T-cell (primary cell): ENCODE results near the gene TBRG4. TPM values are rescaled to one million over a fixed set of nuclear protein-coding genes. Genes with fewer than 3 reads are reported as not detected.

Experiments
- ATAC-seq, 4 experiments: fragments of 200-7000 bp in 3 of 4; fragments of 150-1000 bp in 1 of 4; cut with Tn5 transposase; replicated peaks in 1 of 4; 1 replicate in 3 of 4; 2 replicates in 1 of 4; pipeline ENCODE4 v1.10.0; 2021; ENCODE audit warnings: moderate library complexity in 3 of 4, mild to moderate bottlenecking in 2 of 4, moderate number of reproducible peaks in 1 of 4
- CTCF ChIA-PET, 2 donors: fragments of 300-600 bp; sonication (Branson Sonifier 250); formaldehyde crosslinking; loops; one replicate each; lab custom pipeline; 2022; ENCODE audit warnings: antibody characterized with exemption in 2 of 2; lab: Charles Lee
- POLR2A ChIA-PET, 2 donors: fragments of 300-600 bp; sonication (Branson Sonifier 250); formaldehyde crosslinking; loops; one replicate each; lab custom pipeline; 2022; ENCODE audit warnings: antibody characterized with exemption in 2 of 2; lab: Charles Lee
- DNase-seq, 35 experiments: peaks; one replicate each; pipeline versions ENCODE4 v3.0.0 to v3.0.0-alpha.2; 2013 to 2023
- H3K27ac ChIP-seq: one replicate; pipeline ENCODE4 v1.5.1; 2013; ENCODE audit warnings: low read length
- H3K27me3 ChIP-seq, 2 experiments: replicated peaks in 1 of 2; 1 replicate in 1 of 2; 2 replicates in 1 of 2; pipeline versions ENCODE4 v1.6.1 to v1.7.0; 2013; ENCODE audit warnings: low read length in 1 of 2, mixed read lengths in 1 of 2; ENCODE audit not compliant: control insufficient read depth in 2 of 2, insufficient read depth in 2 of 2; ENCODE audit errors: extremely low read depth in 1 of 2
- H3K36me3 ChIP-seq, 2 donors: 1 replicate in 1 of 2; 2 replicates in 1 of 2; pipeline versions ENCODE4 v1.6.1 to v1.7.0; 2013; ENCODE audit warnings: low read length in 1 of 2; ENCODE audit not compliant: control insufficient read depth in 2 of 2, insufficient read depth in 1 of 2; ENCODE audit errors: extremely low read depth in 1 of 2
- H3K4me1 ChIP-seq, 2 experiments: 1 replicate in 1 of 2; 2 replicates in 1 of 2; pipeline versions ENCODE4 v1.6.1 to v1.7.0; 2013; ENCODE audit warnings: low read length in 2 of 2, mixed read lengths in 1 of 2; ENCODE audit not compliant: insufficient read depth in 2 of 2, control insufficient read depth in 1 of 2; ENCODE audit errors: extremely low read depth in 1 of 2
- H3K4me3 ChIP-seq, 2 donors: 1 replicate in 1 of 2; 2 replicates in 1 of 2; pipeline versions ENCODE4 v1.5.1 to v1.7.0; 2013; ENCODE audit warnings: mild to moderate bottlenecking in 2 of 2, low read length in 1 of 2, moderate library complexity in 1 of 2; ENCODE audit not compliant: control insufficient read depth in 1 of 2; ENCODE audit errors: extremely low read depth in 1 of 2
- H3K9me3 ChIP-seq: 2 replicates; pipeline ENCODE4 v1.7.0; 2013
- H3K27ac Mint-ChIP-seq, 2 donors: one replicate each; pipeline ENCODE4 v1.8.0; 2020 to 2021; ENCODE audit warnings: mild to moderate bottlenecking in 2 of 2, mixed read lengths in 2 of 2
- H3K27me3 Mint-ChIP-seq, 2 donors: one replicate each; pipeline ENCODE4 v1.8.0; 2021 to 2022; ENCODE audit warnings: mixed read lengths in 2 of 2
- H3K36me3 Mint-ChIP-seq: one replicate; pipeline ENCODE4 v1.8.0; 2021; ENCODE audit warnings: mixed read lengths
- H3K4me1 Mint-ChIP-seq, 3 donors: one replicate each; pipeline ENCODE4 v1.8.0; 2020 to 2022; ENCODE audit warnings: mixed read lengths in 3 of 3, mild to moderate bottlenecking in 1 of 3
- H3K4me3 Mint-ChIP-seq, 3 donors: one replicate each; pipeline ENCODE4 v1.8.0; 2020 to 2022; ENCODE audit warnings: mild to moderate bottlenecking in 3 of 3, mixed read lengths in 3 of 3, moderate library complexity in 3 of 3
- H3K9me3 Mint-ChIP-seq, 3 donors: one replicate each; pipeline ENCODE4 v1.8.0; 2020 to 2022; ENCODE audit warnings: mixed read lengths in 3 of 3
- WGBS: methylation state at CpG from one replicate; pipeline ENCODE4 v1.1.5; 2013; ENCODE audit warnings: missing lambda C conversion rate; ENCODE audit not compliant: insufficient coverage; 5-methylcytosine and 5-hydroxymethylcytosine counted together
- total RNA-seq, 35 experiments: library from RNA in 6 of 35; stranded (reverse) in 6 of 35; fragments of 120-200 nt in 1 of 35; gene quantifications; one replicate each; pipeline versions ENCODE4 v1.2.1 to v1.2.4 and lab custom pipeline; 2013 to 2026

TBRG4 gene
- total RNA-seq, 5 donors from 2014 or later (not counting 1 experiment from before 2014, with no cell fraction given): 94.3 to 142 (median 122) TPM

DNA sequence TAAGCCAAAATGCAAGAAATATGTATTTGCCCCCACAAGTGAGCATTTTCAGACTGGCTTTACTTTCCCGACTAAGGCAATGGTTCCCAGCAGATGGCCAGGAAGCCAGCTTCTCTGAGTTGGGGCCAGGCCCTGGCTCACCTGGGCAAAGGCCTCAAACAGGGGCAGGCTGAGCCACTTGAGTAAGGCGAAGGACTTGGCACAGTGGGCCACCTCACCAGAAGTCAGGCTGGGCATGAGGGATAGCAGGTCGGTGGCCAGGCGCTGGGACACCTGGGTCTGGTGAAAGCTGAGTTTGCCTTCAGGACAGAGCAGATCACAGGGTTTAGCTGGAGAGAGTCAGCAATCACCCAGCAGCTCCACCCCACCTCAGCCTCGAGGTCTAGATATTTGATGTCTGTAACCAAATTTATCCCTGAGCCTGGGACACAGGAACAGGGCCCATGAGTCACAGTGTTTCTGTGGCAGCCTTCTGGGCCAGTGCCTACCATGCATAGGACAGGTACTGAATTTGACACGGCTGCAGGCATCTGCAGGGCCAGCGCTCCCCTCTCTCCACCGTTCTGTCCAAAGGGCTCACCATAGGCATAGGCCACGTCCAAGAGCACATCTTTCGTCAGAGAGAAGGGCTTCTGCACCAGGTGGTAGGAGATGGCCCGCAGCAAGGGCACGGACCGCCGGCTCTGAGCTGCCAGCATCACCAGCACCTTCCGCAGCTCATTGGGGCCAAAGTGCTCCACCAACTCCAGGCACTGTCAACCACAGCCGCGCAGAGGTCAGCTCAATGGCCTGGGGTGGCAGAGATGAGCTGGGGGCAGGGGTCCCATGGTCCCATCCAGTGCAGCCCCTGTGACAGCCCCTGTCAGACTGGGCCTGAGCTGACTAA, 7.3 kb downstream of the TBRG4 start:
- ATAC-seq (no peak), DNase-seq (no peak)
- CTCF ChIA-PET: interaction anchor here in 1 of 2 donors (1.5 kb wide), 1 partner anchor 33 kb away, joined by 3 read pairs; no protein-coding TSS in a partner anchor
- Mint-ChIP-seq H3K4me3 (no peak overlapping the region), H3K36me3 (peaks cover 31% of the 10 kb centered on the region), H3K4me1 (peaks cover 22 to 33% (median 33%) of the 10 kb centered on the region in 3 donors), H3K27me3 (no peaks in the 10 kb centered on the region), H3K27ac (no peak overlapping the region), H3K9me3 (no peaks in the 10 kb centered on the region)
- H3K4me3 ChIP-seq: no peak overlapping the region
- peaks cover 21 to 54% of the 10 kb centered on the region in 2 experiments for H3K4me1 ChIP-seq
- H3K36me3 ChIP-seq: peaks cover 35 to 99% of the 10 kb centered on the region in 2 donors
- H3K27ac ChIP-seq: no peak overlapping the region
- POLR2A ChIA-PET: no interaction called here
- no peaks in the 10 kb centered on the region for H3K9me3 ChIP-seq
- WGBS: 96% methylated on average over 17 of the region's 17 CpGs
- no peaks in the 10 kb centered on the region for H3K27me3 ChIP-seq

GRCh38 chr7:45102785-45103712, 8.4 kb downstream of the TBRG4 start:
- CTCF ChIA-PET: no interaction called here
- POLR2A ChIA-PET: interaction anchor here in 1 of 2 donors (0.6 kb wide), 1 partner anchor 32 kb away, joined by 5 read pairs; no protein-coding TSS in a partner anchor

DNA sequence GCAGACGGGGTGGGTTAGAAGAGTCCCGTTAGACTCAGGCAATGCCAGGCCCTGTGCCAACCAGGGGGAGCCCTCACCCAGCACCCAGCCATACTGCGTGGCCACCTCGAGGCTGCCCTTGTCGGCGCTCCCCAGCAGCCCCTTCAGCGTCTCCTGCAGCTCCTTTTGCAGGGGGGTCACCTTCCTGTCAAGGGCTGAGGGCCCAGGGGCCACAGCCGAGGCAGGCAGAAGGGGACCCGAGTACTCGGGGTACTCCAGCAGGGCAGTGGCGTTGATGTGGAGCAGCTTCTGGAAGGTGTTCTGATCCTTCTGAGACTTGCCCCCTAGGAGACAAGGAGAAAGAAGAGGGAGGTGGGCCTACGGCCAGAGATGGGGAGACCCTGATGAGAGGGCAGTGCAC, 9.7 kb downstream of the TBRG4 start:
- Mint-ChIP-seq H3K4me3 (no peak overlapping the region), H3K9me3 (no peaks in the 10 kb centered on the region), H3K4me1 (peaks cover 0 to 10% (median 10%) of the 10 kb centered on the region in 3 donors), H3K27ac (no peak overlapping the region), H3K27me3 (no peaks in the 10 kb centered on the region), H3K36me3 (peaks cover 18% of the 10 kb centered on the region)
- peaks cover 32 to 84% of the 10 kb centered on the region in 2 donors for H3K36me3 ChIP-seq
- POLR2A ChIA-PET: interaction anchor here in 1 of 2 donors (0.6 kb wide), 1 partner anchor 9 kb away, joined by 4 read pairs; no protein-coding TSS in a partner anchor
- WGBS: 95% methylated on average over 10 of the region's 12 CpGs
- CTCF ChIA-PET: no interaction called here
- ATAC-seq: no peak
- H3K4me1 ChIP-seq: peaks cover 0 to 34% of the 10 kb centered on the region in 2 experiments
- no peak for DNase-seq
- H3K27me3 ChIP-seq: no peaks in the 10 kb centered on the region
- no peaks in the 10 kb centered on the region for H3K9me3 ChIP-seq
- no peak overlapping the region for H3K27ac ChIP-seq
- no peak overlapping the region for H3K4me3 ChIP-seq

More at GRCh38 chr7:45102785-45103712, 8.4 kb downstream of the TBRG4 start:
- peaks cover 11 to 23% (median 23%) of the 10 kb centered on the region in 3 donors for H3K4me1 Mint-ChIP-seq
- Histone ChIP-seq H3K27me3 (no peaks in the 10 kb centered on the region), H3K9me3 (no peaks in the 10 kb centered on the region), H3K4me1 (peaks cover 10 to 44% of the 10 kb centered on the region in 2 experiments), H3K27ac (no peak overlapping the region), H3K36me3 (peaks cover 35 to 94% of the 10 kb centered on the region in 2 donors), H3K4me3 (no peak overlapping the region)
- H3K9me3 Mint-ChIP-seq: no peaks in the 10 kb centered on the region
- peaks cover 27% of the 10 kb centered on the region for H3K36me3 Mint-ChIP-seq
- no peak overlapping the region for H3K4me3 Mint-ChIP-seq
- no peak overlapping the region for H3K27ac Mint-ChIP-seq
- no peak for ATAC-seq
- WGBS: 84% methylated on average over 10 of the region's 14 CpGs
- H3K27me3 Mint-ChIP-seq: no peaks in the 10 kb centered on the region
- no peak for DNase-seq

DNA sequence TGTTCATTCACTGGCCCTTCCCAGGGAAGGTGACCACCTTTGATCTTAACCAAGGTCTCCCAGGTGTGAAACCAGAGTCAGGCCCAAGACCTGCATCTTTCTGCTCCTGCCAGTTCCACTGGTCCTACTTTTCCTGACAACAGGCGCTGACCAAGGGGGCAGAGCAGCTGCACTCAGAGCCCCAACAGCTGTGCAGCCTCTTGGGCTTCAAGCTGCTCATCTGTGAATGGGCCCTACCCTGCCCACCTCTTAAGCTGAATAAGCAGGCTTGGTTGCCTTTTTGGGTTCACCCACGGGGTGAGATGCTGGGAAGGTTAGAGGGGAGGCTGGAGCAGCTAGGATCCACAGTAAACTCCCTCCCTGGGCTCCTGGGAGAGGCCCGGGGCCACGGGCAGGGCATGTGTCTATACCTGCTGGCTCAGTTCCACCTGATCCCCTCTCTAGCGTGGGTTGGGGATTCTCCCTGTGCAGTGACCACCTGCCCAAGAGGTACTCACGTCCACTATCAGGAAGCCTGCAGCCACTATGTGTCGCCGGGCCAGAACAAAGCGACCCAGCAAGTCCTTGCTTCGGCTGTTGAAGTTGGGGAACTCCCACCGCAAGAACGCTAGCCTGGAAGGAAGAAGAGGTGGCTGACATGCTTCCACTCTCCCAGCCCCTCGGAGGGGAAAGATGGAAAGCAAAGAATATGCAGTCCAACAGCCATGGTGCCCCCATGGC, 10.6 kb downstream of the TBRG4 start:
- H3K27ac Mint-ChIP-seq: no peak overlapping the region
- POLR2A ChIA-PET: interaction anchor here in 1 of 2 donors (0.6 kb wide), 1 partner anchor 10 kb away, joined by 4 read pairs; no protein-coding TSS in a partner anchor
- peaks cover 18% of the 10 kb centered on the region for H3K36me3 Mint-ChIP-seq
- no peaks in the 10 kb centered on the region for H3K9me3 Mint-ChIP-seq
- no peaks in the 10 kb centered on the region for H3K27me3 Mint-ChIP-seq
- ATAC-seq (no peak), DNase-seq (no peak)
- CTCF ChIA-PET: no interaction called here
- H3K4me1 Mint-ChIP-seq: peaks cover 0 to 5% (median 2%) of the 10 kb centered on the region in 3 donors
- 96% methylated on average over 10 of the region's 13 CpGs for WGBS
- Histone ChIP-seq H3K4me3 (no peak overlapping the region), H3K9me3 (no peaks in the 10 kb centered on the region), H3K27ac (no peak overlapping the region), H3K36me3 (peaks cover 32 to 76% of the 10 kb centered on the region in 2 donors), H3K4me1 (peaks cover 0 to 27% of the 10 kb centered on the region in 2 experiments), H3K27me3 (no peaks in the 10 kb centered on the region)
- no peak overlapping the region for H3K4me3 Mint-ChIP-seq

DNA sequence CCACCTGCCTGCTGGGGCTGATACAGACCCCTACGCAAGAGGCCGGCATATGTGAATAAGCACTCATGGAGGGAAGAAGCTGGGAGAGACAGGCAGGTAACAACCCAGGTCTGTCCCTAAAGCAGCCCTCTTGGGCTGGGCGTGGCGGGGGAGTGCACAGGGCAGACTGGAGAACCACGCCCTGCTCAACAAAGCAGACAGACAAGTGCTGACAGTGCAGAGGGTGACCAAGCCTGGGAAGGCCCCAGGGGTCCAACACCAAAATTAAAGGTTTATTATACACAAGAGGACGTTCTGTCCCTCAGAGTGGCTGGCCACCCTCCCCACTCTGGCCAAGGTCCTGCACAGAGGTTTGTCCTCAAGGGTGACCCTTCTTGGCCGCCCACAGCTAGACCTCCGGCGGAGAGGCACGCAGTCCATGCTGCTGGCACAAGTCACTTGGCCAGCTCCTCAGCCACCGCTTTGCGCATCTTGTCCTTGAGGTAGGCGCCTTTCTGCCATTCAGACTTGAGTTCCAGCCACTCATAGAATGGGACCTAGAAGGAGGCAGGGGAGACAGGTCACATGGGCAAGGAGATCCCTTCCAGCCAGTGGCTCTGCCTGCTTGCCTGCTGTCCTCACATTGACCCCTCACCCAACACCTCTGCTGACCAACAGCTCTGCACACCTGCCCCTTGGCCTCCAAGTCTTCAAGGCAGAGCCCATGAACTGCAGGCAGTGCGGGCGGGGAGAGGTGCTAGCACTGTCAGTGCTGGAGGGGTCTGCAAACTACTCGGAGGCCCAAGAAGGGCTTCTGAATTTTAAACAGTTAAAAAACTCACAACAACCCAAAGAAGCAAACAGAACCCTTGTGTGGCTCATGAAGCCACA, 11.4 kb downstream of the TBRG4 start:
- CTCF ChIA-PET: interaction anchor here in 1 of 2 donors (1.0 kb wide), 1 partner anchor 10 kb away, joined by 5 read pairs; no protein-coding TSS in a partner anchor

More for the DNA sequence above, 11.4 kb downstream of the TBRG4 start:
- WGBS: 95% methylated on average over 12 of the region's 16 CpGs
- H3K27ac ChIP-seq: no peak overlapping the region
- peaks cover 0 to 20% of the 10 kb centered on the region in 2 experiments for H3K4me1 ChIP-seq
- H3K9me3 ChIP-seq: no peaks in the 10 kb centered on the region
- H3K27me3 ChIP-seq: no peaks in the 10 kb centered on the region
- Mint-ChIP-seq H3K27ac (no peak overlapping the region), H3K4me1 (peaks cover 0 to 5% (median 2%) of the 10 kb centered on the region in 3 donors), H3K27me3 (no peaks in the 10 kb centered on the region), H3K4me3 (no peak overlapping the region), H3K9me3 (no peaks in the 10 kb centered on the region), H3K36me3 (peaks cover 18% of the 10 kb centered on the region)
- DNase-seq (no peak), ATAC-seq (no peak)
- POLR2A ChIA-PET: no interaction called here
- H3K36me3 ChIP-seq: peaks cover 32 to 68% of the 10 kb centered on the region in 2 donors
- H3K4me3 ChIP-seq: no peak overlapping the region
